Body of pancreas (tissue), 4 donors: ENCODE measurements around the gene NF1. TPM values are rescaled to one million over a fixed set of nuclear protein-coding genes. Genes with fewer than 3 reads are reported as not detected.

Source experiments
- ATAC-seq: fragments of 150-250 bp; one replicate; pipeline ENCODE4 v1.9.1; 2016
- DNase-seq, 4 donors: peaks; one replicate each; pipeline ENCODE4 v3.0.0-alpha.2; 2019
- H3K27ac ChIP-seq, 4 donors: fragments of 200-600 bp; sonication (generic); 1 replicate in 3 of 4; 2 replicates in 1 of 4; pipeline versions ENCODE4 v1.5.1 to v1.6.1; 2016 to 2019; ENCODE audit warnings: mild to moderate bottlenecking in 1 of 4, mixed read lengths in 1 of 4, moderate library complexity in 1 of 4
- H3K27me3 ChIP-seq, 2 donors: fragments of 200-600 bp; sonication (generic); one replicate each; pipeline ENCODE4 v1.6.0; 2016; ENCODE audit warnings: mild to moderate bottlenecking in 1 of 2
- H3K36me3 ChIP-seq, 2 donors: fragments of 200-600 bp; sonication (generic); replicated peaks in 1 of 2; 2 replicates each; pipeline ENCODE4 v1.5.1; 2016; ENCODE audit warnings: low read depth in 2 of 2; ENCODE audit not compliant: insufficient read depth in 1 of 2
- H3K4me1 ChIP-seq: fragments of 200-600 bp; sonication (generic); one replicate; pipeline ENCODE4 v1.6.0; 2016
- H3K4me3 ChIP-seq, 2 donors: fragments of 200-600 bp; sonication (generic); 1 replicate in 1 of 2; 2 replicates in 1 of 2; pipeline ENCODE4 v1.5.1; 2016 to 2019
- H3K9me3 ChIP-seq, 3 donors: fragments of 200-600 bp; sonication (generic); 1 replicate in 2 of 3; 2 replicates in 1 of 3; pipeline ENCODE4 v1.5.1; 2016
- CTCF ChIP-seq, 7 experiments: fragments of 450-650 bp in 4 of 7; fragments of 200-600 bp in 3 of 7; sonication (generic) in 3 of 7; IDR thresholded peaks; one replicate each; pipeline ENCODE4 v1.5.1; 2016 to 2019; ENCODE audit warnings: antibody characterized with exemption in 7 of 7
- POLR2A ChIP-seq, 3 donors: fragments of 450-650 bp; IDR thresholded peaks; one replicate each; pipeline ENCODE4 v1.6.1; 2016; ENCODE audit warnings: antibody characterized with exemption in 3 of 3, mild to moderate bottlenecking in 2 of 3
- WGBS, 2 donors: methylation state at CpG; one replicate each; pipeline ENCODE4 v1.1.5; 2017; 5-methylcytosine and 5-hydroxymethylcytosine counted together
- intact Hi-C: fragments of 100-400 bp; cut with DNase I; formaldehyde crosslinking; loops from one replicate; pipeline ENCODE4 v1.15.1; 2023
- total RNA-seq, 2 donors: library from RNA; depleted of rRNA; stranded (reverse); fragments of >200 nt; gene quantifications; one replicate each; pipeline ENCODE4 v1.1.0, GENCODE V29; 2016

The NF1 gene
- total RNA-seq, 2 donors from 2014 or later, result 54.7 to 57.1 TPM

- intact Hi-C loops, result no loop called here
- Histone ChIP-seq H3K4me3 (no peak overlapping the region), H3K27me3 (no peaks in the 10 kb centered on the region), H3K36me3 (peaks cover 0 to 2% of the 10 kb centered on the region in 2 donors), H3K27ac (no peak overlapping the region), H3K9me3 (no peaks in the 10 kb centered on the region), H3K4me1 (peaks cover 12% of the 10 kb centered on the region)
- DNase-seq (no peak), ATAC-seq (no peak)
- 81 to 82% methylated on average over 1 of the region's 1 CpG for WGBS, 2 donors
- no peak for TF ChIP-seq CTCF (IDR thresholded peaks at IDR 0.05)
- no peak for TF ChIP-seq POLR2A (IDR thresholded peaks at IDR 0.05)
Observed at GRCh38 chr17:31158746-31159377, 64.1 kb downstream of the NF1 start.

- Histone ChIP-seq H3K36me3 (peaks cover 0 to 9% of the 10 kb centered on the region in 2 donors), H3K27ac (no peak overlapping the region), H3K4me1 (no peaks in the 10 kb centered on the region), H3K4me3 (no peak overlapping the region), H3K9me3 (no peaks in the 10 kb centered on the region), H3K27me3 (no peaks in the 10 kb centered on the region)
- DNase-seq (no peak), ATAC-seq (no peak)
- intact Hi-C loops, result no loop called here
- 83 to 86% methylated on average over 7 of the region's 7 CpGs for WGBS, 2 donors
- no peak for TF ChIP-seq POLR2A (IDR thresholded peaks at IDR 0.05)
- no peak for TF ChIP-seq CTCF (IDR thresholded peaks at IDR 0.05)
Observed at GRCh38 chr17:31163091-31163781, 68.5 kb downstream of the NF1 start.

- Histone ChIP-seq H3K4me3 (no peak overlapping the region), H3K9me3 (no peaks in the 10 kb centered on the region), H3K4me1 (no peaks in the 10 kb centered on the region), H3K36me3 (peaks cover 0 to 12% of the 10 kb centered on the region in 2 donors), H3K27ac (no peak overlapping the region), H3K27me3 (no peaks in the 10 kb centered on the region)
- ATAC-seq, result no peak
- DNase-seq, result no peak
- WGBS, 2 donors, result 87 to 91% methylated on average over 3 of the region's 3 CpGs
- no peak for TF ChIP-seq POLR2A (IDR thresholded peaks at IDR 0.05)
- TF ChIP-seq CTCF (IDR thresholded peaks at IDR 0.05), result no peak
- intact Hi-C loops, result no loop called here
Observed at GRCh38 chr17:31167111-31167510, 72.3 kb downstream of the NF1 start.

GRCh38 chr17:31171701-31172100, 76.9 kb downstream of the NF1 start:
- H3K27me3 ChIP-seq, result no peaks in the 10 kb centered on the region
- ATAC-seq (no peak), DNase-seq (no peak)
- H3K9me3 ChIP-seq, result no peaks in the 10 kb centered on the region
- H3K27ac ChIP-seq, result no peak overlapping the region
- no peak overlapping the region for H3K4me3 ChIP-seq
- TF ChIP-seq CTCF (IDR thresholded peaks at IDR 0.05) (no peak), POLR2A (IDR thresholded peaks at IDR 0.05) (no peak)
- intact Hi-C loops, result no loop called here
- no peaks in the 10 kb centered on the region for H3K4me1 ChIP-seq
- H3K36me3 ChIP-seq, result peaks cover 0 to 3% of the 10 kb centered on the region in 2 donors

GRCh38 chr17:31172388-31172787, 77.6 kb downstream of the NF1 start:
- intact Hi-C loops, result no loop called here
- H3K27ac ChIP-seq, result no peak overlapping the region
- no peak overlapping the region for H3K4me3 ChIP-seq
- TF ChIP-seq POLR2A (IDR thresholded peaks at IDR 0.05) (no peak), CTCF (IDR thresholded peaks at IDR 0.05) (no peak)
- ATAC-seq (no peak), DNase-seq (no peak)
- no peaks in the 10 kb centered on the region for H3K27me3 ChIP-seq
- peaks cover 0 to 3% of the 10 kb centered on the region in 2 donors for H3K36me3 ChIP-seq
- no peaks in the 10 kb centered on the region for H3K4me1 ChIP-seq
- 96 to 98% methylated on average over 7 of the region's 7 CpGs for WGBS, 2 donors
- no peaks in the 10 kb centered on the region for H3K9me3 ChIP-seq
